ENCODE data around the gene CDC42BPG.

DNA sequence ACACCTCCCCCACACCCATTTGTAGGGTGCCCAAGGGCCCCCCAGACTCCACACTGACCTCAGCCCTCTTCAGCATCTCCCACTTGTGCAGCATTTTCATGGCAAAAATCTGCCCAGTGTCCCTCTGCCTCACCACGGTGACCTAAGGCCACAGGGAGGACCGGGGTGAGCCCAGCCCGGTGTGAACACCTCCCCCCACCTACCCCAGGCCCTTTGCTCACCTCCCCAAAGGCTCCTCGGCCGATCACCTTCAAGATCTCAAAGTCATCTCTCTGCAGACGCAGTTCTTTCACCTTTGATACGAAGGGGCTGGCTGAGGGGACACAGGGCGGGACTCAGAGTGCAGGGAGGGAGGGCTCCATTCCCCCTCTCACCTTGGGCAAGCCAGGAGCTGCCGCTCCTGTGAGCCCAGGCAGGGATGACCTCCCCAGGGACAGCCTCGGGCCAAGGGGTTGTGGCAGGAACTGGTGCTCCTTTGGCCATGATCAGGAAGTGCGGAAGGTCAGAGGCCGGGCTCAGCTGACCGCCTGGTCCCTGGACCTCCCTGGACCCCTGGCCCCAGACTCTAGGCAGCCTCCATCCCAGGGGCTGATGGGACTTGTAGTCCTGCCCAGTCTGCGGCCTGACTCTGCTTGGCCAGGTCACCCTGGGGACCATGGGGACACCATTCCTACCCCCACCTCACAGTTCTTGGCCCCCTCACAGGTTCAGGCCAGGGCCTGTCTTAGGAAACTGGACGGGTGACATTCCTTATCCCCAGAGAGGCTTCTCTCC, 2.7 kb downstream of the CDC42BPG start:
- TF ChIP-seq, protein P1, sequence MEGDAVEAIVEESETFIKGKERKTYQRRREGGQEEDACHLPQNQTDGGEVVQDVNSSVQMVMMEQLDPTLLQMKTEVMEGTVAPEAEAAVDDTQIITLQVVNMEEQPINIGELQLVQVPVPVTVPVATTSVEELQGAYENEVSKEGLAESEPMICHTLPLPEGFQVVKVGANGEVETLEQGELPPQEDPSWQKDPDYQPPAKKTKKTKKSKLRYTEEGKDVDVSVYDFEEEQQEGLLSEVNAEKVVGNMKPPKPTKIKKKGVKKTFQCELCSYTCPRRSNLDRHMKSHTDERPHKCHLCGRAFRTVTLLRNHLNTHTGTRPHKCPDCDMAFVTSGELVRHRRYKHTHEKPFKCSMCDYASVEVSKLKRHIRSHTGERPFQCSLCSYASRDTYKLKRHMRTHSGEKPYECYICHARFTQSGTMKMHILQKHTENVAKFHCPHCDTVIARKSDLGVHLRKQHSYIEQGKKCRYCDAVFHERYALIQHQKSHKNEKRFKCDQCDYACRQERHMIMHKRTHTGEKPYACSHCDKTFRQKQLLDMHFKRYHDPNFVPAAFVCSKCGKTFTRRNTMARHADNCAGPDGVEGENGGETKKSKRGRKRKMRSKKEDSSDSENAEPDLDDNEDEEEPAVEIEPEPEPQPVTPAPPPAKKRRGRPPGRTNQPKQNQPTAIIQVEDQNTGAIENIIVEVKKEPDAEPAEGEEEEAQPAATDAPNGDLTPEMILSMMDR (IDR thresholded peaks at IDR 0.05; ENCODE audit: low read length): no peak
- TF ChIP-seq EZH2 (optimal IDR thresholded peaks at IDR 0.05; ENCODE audit: low read depth, low read length): no peak
